NCI-H1694 (cell line): Measurements from ENCODE around the gene GRAMD4.
"Not testable (repeated sequence)": the region's sequence is repeated elsewhere in the genome, so short reads cannot be mapped to it uniquely, and the experiment has no call there.

Source experiments
- DNase-seq: peaks from one replicate; lab custom pipeline; 2025; lab: John Stamatoyannopoulos, UW

Gene GRAMD4

DNA sequence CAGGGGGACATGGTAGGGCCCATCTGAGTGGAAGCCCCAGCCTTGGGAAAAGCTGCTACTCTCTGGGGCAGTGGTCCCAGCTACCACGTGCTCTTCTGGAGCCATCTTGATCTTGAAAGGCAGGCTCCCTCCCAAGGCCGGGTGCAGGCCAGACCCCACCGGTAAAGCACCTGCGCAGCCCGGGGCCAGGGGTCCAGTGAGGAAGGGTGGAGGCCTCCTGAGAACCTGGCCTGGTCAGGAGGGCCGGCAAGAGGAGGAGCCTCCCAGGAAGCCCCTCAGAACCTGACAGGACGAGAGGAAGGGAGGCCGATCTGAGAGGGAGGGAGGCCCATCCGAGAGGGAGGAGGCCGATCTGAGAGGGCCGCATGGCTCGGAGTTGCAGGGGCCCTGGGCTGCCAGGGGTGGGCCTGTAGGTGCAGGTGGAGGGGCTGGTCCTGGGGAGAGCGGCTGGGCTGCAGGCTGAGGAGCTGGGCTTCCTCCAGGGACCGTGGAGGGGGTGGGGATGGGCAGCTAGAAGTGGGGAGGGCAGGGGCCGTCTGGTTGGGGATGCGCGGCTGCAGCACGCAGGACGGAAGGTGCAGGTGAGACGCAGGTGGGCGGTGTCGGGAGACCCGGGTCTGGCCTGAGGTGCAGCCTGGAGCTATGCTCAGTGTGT, 529 bp downstream of the GRAMD4 start:
- DNase-seq = no peak

DNA sequence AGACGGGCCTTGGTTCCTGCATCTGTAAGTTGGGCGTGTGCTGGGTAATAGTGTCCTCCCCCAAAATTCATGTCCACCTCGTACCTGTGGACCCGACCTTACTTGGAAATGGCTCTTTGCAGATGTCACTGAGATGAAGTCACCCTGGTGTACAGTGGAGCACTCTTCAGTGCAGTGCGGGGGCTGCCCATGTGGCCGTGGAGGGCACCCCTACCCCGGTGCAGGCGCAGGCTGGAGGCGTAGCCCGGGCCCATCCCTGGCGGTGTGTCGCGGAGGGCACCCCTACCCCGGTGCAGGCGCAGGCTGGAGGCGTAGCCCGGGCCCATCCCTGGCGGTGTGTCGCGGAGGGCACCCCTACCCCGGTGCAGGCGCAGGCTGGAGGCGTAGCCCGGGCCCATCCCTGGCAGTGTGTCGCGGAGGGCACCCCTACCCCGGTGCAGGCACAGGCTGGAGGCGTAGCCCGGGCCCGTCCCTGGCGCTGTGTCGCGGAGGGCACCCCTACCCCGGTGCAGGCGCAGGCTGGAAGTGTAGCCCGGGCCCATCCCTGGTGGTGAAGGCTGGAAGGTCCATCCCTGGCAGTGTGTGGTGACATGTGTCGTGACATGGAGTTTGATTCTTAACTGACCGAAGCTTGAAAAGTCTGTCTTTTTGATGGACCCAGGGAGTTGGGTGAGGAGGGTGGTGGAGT, 1.2 kb downstream of the GRAMD4 start:
- not testable (repeated sequence) for DNase-seq

DNA sequence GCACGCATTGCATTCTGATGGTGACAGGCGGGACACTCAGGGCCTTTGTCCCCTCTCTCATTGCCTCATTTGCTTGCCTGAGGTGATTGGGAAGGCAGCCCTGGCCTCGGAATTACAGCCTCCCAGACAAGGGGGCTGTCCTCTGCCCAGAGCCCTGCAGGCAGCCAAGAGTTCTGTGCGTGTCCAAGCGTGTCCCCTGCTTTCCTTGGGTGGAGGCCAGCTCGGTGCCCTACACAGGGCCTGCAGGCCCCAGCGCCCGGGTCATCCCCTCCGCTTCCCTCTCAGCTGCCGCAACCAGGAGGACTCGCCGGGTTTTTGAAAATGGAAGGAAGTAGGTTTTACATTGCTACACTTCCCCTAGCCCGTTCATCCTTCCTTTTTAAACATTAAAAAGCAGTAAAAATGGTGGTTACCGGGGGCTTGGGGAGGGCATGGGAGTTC, 1.9 kb downstream of the GRAMD4 start:
- peak; percentile 14 for DNase-seq

- DNase-seq = no peak
Measured at GRCh38 chr22:46625113-46625842, 5.1 kb downstream of the GRAMD4 start.

GRCh38 chr22:46625843-46626349, 5.7 kb downstream of the GRAMD4 start:
- DNase-seq = no peak

GRCh38 chr22:46626356-46626755, 6.2 kb downstream of the GRAMD4 start:
- DNase-seq = no peak

- no peak for DNase-seq
Measured at GRCh38 chr22:46626911-46627805, 7.0 kb downstream of the GRAMD4 start.

DNA sequence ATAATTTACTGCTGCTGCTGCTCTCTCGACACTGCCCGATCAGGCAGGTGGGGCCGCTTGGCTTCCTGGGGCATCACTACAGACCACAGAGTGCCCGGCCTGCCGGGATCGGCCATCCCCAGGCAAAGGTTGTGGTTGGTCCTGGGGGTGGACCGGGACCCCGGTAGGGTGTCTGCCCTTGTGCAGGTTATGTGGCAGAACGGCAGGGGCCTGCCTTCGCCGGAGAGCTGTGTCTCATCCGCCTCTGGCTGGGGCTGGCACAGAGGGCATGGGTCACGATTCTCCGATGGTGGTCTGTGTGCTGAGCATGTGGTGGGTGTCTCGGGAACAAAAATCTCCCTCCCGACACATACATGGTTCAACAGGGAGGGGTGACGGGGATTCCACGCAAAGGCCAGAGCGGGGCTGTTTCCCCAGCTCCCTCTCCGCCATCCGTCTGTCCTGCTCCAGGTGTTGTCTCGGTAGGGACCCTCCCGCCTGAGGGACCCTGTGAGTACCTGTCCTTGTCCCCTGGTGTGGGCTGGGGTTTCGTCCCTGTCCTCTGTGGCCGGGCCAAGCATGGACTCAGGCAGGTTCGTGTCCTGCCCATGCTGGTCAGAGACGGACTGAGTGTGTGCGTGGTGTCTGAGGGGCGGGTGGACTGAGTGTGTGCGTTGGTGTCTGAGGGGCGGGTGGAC, 7.8 kb downstream of the GRAMD4 start:
- no peak for DNase-seq

- no peak for DNase-seq
Measured at GRCh38 chr22:46628756-46629155, 8.6 kb downstream of the GRAMD4 start.

- no peak for DNase-seq
Measured at GRCh38 chr22:46629291-46629690, 9.1 kb downstream of the GRAMD4 start.

- DNase-seq = no peak
Measured at GRCh38 chr22:46631113-46631512, 10.9 kb downstream of the GRAMD4 start.

DNA sequence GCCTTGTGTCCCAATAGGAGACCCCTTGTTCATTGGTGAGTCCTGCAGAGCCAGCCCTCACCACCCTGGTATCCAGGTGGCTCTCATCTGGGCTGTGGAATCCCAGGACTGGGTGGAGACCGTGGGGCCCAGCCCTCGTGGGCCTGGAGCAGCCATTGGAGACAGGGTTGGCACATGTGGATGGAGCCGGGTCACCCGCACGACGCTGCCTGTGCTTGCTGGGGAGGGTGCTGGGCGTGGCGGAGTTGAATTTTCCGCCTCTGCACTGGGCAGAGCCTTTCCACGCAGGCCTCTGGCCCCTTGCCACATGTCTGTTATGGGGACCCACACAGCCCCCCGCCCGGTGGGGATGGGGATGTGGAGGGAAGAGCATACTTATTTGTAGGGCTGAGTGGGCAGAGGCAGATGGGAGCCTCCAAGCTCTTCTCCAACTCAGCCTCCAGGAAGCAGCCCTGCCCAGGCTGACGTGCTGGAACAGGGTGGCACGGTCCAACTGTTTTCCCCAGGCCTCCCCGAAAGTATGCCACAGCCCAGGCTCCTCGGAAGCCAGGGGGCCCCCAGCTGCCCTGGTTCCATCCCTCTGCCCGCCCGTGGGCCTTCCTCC, 12.6 kb downstream of the GRAMD4 start:
- no peak for DNase-seq

DNA sequence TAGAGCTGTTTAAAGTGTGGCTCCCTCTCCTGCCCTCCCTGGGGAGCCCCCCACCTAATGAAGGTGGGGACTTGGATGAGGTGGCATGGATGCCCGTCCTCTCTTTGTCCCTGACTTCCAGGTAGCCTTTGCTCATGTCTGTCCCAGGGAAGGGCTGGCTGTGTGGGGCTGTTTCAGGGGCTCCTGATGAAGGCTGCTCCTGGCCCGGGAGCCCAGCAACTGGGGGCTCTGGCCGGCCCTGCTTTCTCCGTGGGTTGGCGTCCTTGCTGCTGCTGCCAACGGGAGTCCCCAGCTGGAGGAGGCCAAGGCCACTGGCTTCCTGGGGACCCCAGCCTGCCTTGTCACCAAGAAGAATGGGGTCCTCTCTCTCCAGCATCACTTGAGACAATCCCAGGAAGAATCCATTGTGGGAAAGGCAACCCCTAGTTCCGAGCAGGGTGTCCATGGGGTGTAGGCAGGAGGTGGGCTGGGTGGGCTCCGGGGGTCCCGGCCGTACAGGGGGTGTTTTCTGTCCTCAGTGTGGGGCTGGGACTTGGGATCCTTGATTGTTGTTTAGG, 13.2 kb downstream of the GRAMD4 start:
- DNase-seq = no peak

DNA sequence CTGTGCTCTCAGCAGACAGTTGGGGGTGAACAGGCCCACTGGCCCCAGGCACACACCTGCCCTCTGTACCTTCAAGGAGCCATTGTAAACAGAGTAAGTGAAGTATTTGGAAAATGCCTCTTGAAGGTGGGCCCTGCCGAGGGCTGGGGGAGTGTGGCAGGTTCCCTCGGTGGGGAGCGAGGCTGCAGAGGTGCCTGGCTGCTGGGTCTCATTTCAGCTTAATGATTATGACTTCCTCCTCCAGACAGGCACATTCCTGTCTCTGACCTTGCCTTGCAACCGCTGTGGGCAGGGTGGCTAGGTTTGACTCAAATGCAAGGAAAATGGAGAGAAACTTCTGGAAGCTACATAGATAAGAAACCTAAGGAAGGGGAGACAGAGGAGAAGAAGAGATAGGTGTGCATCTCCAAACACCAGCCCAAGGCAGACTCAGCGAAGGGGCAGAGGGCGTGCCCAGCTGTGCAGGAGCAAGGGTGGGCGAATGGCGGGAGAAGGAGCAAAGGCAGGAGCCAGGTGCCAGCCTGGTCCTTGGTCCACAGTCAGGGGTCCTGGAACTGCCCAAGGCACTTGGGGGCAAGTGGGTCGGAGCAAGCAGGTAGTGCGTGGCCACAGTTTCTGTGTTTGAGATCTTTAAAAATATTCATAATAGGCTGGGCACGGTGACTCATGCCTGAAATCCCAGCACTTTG, 14.0 kb downstream of the GRAMD4 start:
- DNase-seq = no peak

DNA sequence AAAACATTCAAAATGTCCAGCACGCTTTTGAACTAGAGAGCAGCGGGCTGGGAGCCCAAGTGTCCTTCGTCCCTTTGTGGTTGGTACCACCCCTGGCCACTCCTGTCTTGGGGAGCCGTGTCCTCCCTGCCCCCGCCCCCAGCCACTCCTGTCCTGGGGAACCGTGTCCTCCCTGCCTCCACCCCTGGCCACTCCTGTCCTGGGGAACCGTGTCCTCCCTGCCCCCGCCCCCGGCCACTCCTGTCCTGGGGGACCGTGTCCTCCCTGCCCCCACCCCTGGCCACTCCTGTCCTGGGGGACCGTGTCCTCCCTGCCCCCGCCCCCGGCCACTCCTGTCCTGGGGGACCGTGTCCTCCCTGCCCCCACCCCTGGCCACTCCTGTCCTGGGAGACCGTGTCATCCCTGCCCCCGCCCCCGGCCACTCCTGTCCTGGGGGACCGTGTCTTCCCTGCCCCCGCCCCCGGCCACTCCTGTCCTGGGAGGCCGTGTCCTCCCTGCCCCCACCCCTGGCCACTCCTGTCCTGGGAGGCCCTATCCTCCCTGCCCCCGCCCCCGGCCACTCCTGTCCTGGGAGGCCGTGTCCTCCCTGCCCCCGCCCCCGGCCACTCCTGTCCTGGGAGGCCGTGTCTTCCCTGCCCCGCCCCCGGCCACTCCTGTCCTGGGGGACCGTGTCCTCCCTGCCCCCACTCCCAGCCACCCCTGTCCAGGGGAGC, 14.9 kb downstream of the GRAMD4 start:
- DNase-seq = not testable (repeated sequence)

- no peak for DNase-seq
Measured at GRCh38 chr22:46635756-46636155, 15.6 kb downstream of the GRAMD4 start.

DNA sequence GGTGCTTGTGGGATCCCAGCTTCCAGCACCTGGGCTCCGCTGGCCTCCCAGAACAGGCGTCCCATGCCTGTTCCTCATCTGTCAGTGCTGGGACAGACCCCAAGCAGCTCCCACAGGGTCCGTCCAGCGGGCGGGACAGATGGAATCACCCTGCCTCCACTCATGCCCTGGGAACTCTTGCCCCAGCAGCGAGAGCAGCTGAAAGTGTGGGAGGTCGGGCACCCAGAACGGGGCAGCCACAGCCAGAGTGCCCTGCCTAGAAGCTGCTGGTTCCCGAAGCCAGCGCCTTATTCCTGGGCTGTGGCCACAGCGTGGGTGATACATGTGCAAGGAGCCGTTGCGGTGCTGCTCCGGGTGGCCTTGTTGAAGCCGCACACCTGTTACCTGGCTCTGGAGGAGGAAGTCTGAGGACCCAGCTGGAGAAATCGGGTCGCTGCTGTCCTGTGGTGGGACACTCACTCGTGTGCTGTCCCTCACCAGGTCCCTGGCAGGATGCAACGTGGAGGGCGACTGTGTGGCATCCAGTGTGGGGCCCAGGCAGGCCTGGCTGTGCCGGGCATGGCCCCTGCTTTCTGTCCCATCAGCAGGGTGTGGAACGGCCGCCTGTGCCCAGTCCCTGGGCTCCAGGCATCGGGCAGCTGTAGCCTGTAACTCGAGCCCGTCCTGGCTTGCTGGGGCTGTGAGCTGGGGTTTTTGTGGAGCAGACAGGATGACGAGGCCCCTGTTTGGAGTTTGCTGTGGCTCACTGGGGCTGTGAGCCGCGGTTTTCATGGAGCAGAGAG, 16.2 kb downstream of the GRAMD4 start:
- no peak for DNase-seq
